GM21390 (cell line): ENCODE data around the gene SLC6A7.

Source experiments
- ATAC-seq: cut with Tn5 transposase; IDR thresholded peaks from one replicate; pipeline ENCODE4 v1.9.1; 2021; ENCODE audit not compliant: unreplicated experiment

SLC6A7 gene

GRCh38 chr5:150255659-150256409 lies 66.0 kb downstream of the SLC6A7 start:
- no peak for ATAC-seq

- ATAC-seq: no peak
These were observed 66.7 kb downstream of the SLC6A7 start for GRCh38 chr5:150256410-150257064.

GRCh38 chr5:150257424-150257823 lies 67.6 kb downstream of the SLC6A7 start:
- ATAC-seq: no peak

GRCh38 chr5:150258130-150258529 lies 68.3 kb downstream of the SLC6A7 start:
- ATAC-seq: no peak
